GM21423 (cell line): ENCODE measurements around the gene BPIFA3.

Experiments used
- ATAC-seq: cut with Tn5 transposase; IDR thresholded peaks from one replicate; pipeline ENCODE4 v1.9.1; 2021; ENCODE audit warnings: mild to moderate bottlenecking, moderate library complexity; ENCODE audit not compliant: unreplicated experiment

Gene BPIFA3

DNA sequence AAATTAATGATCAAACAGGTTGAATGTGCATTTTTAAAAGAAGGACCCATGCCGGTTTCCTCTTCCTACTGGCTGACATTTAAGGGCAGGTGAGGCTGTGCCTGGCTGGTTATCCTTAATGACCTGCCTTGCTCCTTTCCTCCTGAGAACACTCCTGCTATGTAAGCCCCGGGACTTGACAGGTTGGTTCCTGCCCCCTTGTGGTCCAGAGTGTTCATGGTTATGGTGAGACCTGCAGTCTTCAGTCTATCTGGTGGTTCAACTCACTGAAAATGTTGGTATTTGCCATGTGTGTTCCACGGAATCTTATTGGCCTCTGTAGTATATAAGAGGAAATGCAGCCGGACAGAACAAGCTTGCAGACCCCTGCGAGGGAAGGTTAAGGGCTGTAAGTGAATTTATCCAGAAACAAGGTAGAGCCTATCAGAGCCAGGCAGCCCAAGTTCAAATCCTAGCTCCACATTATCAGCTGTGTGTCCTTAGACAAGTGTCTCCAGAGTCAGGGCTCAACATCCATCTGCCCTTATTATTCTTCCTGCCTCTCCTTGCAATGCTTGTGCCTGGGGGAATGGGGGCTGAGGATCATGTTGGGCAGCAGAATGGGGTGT lies 5.2 kb upstream of the BPIFA3 start:
- no peak for ATAC-seq

DNA sequence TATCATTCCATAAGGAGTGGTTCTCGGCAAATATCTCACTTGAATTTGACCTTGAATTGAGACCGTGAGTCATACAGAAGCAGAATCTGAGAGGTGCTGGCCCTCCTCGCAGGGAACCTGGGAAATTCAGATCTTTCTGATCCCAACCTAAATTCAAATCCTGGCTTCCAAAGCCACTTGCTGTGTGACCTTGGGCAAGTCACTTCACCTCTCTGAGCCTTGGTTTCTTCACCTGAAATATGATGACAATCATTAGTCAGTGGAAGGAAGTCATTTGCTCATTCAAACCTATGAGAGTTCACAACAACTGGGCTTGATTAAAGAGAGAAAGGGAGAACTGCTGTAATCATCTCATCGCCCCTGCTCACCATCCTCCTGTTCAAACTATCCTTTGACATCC lies 7.2 kb downstream of the BPIFA3 start:
- ATAC-seq: no peak

DNA sequence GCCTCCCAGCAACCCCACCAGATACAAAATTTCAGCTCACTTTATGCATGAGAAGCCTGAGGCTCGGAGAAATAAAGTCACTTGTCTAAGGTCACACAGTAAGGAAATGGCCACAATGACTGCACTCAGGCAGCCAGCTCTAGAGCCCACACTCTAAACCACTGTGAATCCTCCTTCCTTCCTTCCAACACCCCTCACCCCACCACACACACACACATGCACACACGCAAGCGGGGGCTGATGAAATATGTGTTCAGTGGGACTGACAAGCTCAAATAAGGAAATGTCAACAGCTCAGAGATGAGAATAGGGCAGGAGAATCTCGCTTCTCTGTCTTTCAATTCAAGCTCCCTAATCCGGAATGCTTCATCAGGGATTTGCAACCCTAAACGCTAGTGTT lies 12.7 kb downstream of the BPIFA3 start:
- ATAC-seq: no peak

DNA sequence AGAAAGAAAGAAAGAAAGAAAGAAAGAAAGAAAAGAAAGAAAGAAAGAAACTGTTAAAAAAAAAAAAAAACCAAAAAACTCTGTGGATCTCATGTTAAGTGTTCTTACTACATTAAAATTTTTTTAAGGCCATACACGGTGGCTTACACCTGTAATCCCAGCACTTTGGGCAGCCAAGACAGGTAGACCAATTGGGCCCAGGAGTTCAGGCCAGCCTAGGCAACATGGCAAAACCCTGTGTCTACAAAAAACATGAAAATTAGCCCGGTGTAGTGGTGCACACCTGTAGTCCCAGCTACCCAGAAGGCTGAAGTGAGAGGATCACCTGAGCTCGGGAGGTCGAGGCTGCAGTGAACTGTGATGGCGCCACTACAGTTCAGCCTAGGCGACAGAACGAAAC lies 14.1 kb downstream of the BPIFA3 start:
- ATAC-seq: no peak

DNA sequence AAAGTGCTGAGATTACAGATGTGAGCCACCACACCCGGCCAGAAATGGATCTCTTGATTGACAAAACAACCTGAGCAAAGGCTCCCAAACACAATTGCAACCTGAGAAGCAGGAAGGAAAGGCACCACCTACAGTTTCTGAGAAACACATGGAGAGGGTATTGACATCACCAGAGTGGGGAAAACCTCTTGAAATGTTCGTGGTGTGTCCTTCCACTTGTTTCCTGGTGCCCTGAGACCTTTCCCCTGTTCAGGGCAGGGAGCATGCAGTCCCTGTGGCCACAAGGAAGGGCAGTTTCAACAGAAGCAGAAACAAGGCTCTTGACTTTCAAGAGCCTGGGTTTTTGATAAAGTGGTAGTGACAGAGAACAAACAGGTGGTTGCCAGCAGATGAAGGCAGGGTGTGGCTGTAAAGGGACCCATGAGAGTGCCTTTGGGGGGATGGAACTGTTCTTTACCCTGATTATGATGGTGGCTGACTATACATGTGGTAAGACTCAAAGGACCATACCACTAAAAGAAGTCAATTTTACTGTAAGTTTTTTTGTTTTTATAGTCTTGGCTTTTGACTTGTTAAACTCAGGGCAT lies 15.4 kb downstream of the BPIFA3 start:
- ATAC-seq: no peak

DNA sequence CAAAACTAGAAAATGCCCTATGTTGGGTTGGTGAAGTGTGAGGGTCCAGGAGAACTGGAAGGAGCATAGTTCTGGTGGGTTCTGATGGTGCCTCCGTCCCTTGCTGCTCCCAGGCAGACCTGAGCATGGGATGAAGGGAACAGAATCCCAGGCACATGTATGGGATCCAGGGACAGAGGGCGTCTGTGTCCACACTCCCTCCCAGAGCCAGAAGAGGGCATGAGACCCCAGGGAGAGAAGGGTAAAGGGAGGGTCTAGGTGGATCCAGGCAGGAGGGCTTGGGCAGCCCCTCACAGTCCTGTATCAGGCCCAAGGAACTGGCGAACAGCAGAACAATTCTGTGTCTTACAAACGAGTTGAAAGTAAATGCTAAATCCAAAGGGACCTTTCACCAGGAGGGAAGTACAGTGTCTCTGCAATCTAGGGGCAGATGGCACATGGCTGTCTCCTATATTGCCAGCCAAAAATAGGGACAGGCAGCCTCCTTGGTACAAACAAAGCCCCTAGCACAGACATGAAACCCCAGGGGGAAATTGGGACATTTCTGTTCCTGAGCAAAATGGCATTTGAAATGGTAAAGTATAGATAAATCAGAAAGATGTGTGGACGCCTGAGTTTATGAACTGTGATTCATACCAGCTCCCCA lies 16.1 kb downstream of the BPIFA3 start:
- ATAC-seq: no peak

DNA sequence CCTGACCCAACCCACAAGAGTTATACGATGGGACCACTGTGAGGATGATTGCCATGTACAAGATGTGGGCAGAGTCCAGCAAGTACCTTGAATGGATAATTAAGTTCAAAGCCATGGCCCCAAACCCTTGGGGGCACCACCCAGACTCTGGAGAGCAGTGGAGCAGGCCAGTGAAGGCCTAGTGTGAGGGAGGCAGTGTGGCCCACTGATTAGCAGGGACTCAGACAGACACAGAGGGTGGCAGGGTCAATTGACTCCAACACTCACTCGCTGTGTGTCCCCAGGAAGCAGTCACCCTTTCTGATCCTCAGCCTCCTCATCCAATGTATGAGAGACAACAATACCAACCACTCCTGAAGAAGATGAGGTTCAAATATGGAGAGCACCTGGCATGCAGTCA lies 16.9 kb downstream of the BPIFA3 start:
- ATAC-seq: no peak

DNA sequence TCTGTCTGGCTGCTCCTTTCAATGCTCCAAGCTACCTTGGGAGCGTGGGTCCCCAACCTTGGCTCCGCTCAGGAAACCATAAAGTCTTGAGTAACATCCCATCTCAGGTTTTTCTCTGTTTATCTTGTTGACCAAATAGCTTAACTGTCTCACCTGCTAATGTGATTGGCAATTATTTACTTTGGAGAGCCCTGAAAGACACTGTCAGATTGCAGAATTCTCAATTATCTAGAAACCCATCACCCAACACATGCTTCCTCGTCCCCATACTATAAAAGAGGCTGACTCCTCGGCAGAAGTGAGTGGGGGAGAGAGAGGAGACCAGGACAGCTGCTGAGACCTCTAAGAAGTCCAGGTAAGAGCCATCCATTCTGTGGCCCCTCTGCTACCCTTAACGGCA lies 18.5 kb downstream of the BPIFA3 start, which contains the start of gene BPIFA1:
Gene BPIFA1, plus strand, starts transcription at position 301 of the 400 bp plus-strand sequence. CDS start 1,716 bp downstream, outside the sequence.
- ATAC-seq: no peak

DNA sequence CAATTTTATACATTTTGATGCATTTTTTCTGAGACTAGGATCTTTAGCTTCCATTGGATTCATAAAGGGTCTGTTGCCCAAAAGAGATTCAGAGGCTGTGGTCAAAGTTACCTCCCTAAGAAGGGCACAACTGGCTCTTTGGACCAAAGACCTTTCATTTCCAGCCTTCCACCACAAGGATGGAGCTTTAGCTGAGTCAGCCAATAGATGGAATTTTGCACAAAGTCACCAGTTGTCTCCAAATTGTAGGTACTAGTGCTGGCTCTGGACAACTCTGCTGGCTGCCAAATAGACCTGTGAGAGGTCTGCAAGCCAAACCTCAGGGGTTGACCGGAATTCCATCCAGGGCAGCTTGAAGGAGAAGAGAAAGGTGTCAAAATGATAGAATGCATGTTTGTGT lies 19.2 kb downstream of the BPIFA3 start:
- no peak for ATAC-seq

DNA sequence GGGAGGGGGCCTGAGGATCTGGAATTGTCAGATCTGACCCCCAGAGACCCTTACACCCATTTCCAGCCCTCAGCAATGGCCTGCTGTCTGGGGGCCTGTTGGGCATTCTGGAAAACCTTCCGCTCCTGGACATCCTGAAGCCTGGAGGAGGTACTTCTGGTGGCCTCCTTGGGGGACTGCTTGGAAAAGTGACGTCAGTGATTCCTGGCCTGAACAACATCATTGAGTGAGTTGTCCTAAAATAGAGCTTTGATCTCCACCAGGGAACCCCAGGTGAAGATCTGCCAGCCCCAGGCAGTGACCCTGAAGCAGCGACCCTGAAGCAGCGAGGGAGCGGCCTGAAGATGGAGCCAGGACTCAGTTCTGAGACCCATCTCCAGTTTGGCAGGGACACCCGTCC lies 20.8 kb downstream of the BPIFA3 start:
- ATAC-seq: no peak

DNA sequence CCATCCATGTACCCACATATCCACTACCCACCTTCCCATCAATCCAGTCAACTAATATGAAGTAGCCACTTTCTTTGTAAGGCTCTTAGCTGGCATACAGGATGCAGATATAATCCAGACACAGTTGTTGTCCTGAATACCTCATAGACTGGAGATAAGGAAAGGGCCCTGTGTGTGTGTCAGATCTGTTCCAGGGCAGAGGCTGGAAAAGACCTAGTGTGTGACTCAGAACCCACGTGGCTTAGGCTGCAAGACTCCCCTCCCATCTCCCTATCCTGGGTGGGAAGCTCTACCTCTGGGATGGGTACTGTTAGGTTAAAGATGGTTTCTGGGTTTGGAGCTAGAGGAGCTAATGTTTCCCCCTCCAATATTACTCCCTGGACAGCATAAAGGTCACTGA lies 22.3 kb downstream of the BPIFA3 start:
- no peak for ATAC-seq

DNA sequence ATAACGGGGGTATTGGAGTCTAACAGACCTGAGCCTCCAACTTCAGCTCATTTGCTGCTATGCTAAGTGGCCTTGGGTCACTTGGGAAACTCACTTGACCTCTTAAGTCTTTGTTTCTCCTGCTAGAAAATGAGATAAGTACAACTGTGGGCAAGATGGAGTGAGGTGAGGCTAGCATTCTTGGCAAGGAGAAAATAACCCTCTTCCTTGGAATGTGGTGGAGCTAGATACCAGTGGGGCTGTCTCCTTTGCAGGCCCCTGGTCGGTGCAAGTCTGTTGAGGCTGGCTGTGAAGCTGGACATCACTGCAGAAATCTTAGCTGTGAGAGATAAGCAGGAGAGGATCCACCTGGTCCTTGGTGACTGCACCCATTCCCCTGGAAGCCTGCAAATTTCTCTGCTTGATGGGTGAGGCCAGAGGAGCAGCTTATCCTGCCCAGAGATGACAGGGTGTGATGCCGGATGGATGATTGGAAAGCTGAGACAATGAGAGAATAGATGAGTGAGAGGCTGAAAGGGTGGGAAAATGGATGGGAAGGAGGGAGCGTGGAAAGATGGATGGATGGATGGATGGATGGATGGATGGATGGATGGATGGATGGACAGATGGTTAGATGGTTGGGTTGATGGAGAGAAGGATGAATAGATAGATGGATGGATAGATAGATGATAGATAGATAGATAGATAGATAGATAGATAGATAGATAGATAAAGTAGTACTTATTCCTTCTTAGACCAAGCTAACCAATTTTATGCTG lies 23.0 kb downstream of the BPIFA3 start:
- ATAC-seq: no peak

DNA sequence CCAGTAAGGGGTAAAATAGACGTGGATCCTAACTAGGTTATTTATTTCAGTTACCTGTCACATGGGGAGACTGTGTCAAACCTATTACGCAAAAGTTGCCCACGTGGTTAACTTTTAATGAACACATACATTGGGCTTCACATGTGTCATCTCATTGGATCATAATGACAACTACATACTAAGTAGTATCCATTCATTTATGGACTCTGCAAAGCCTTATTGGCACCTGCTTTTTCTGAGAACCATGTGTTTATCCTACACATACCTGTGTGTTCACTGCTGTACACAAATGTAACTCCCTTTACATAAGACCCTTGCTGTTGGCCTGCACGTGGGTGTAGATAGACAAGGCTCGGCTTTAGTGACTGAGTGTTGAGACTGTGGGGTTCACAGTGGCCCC lies 23.8 kb downstream of the BPIFA3 start:
- ATAC-seq: no peak

DNA sequence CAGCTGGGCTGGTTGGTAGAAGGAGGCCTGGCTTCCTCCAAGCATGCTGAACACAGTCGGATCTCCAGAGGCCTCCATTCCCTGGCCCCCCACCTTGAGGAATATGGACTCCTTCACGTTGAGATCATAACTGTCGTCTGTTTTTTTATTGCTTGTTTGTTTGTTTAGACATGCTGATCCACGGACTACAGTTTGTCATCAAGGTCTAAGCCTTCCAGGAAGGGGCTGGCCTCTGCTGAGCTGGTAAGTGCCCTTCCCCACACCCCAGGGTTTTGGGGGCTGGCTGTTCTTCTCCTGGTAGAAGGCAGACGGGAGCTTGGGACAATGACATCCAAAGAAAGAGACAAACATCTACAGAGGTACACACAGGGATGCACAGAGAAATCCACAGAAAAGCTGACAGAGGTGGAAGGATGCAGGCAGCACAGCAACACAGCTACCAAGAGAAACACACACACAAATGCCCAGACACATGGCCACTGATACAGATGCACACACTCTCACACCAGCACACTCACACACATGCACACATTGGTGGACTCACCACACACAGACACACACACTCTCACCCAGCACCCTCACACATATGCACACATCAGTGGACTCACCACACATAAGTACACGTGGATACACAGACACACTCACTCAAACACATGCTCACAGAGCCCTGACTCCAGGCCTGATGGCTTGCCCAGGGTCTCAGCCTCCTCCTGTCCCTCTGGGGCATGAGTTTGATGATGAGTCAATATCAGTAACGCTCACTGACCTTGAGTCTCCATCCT lies 25.4 kb downstream of the BPIFA3 start:
- no peak for ATAC-seq

DNA sequence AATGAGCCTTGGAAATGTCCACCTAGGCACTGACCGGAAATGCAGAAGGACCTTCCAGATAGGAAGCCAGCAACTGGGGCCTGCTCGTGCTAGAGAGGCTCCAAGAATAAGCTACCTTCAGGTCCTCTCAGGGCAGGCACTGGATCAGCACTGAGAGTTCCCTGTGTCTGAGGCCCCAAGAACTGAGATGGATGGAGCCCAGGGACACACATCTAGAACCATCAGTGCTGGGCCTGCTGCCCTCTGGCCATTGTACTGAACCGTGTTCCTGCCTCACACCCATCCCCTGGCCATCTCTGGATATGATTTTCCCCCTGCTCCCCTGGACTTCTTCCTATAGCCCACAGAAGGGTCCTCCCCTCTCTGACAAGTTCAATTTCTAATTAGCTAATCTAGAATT lies 28.9 kb downstream of the BPIFA3 start:
- no peak for ATAC-seq

DNA sequence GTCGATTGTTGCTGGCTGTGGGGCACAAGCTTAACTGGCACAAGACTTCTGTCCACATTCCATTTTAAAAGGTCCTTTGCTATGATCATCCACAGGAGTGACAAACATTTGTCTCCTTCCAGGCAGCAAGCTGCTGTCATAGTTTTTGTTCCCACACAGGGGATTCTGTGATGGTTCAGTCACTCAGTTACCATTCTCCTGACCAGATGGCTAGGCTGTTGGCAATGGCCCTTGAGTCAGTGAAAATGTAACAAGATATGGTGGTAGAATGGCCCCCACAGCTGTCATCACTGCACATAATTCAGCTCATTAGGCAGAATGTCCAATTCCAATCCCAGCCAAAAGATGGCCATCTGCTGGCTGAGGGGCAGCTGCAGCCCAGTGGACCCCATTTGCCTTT lies 32.3 kb downstream of the BPIFA3 start:
- no peak for ATAC-seq

DNA sequence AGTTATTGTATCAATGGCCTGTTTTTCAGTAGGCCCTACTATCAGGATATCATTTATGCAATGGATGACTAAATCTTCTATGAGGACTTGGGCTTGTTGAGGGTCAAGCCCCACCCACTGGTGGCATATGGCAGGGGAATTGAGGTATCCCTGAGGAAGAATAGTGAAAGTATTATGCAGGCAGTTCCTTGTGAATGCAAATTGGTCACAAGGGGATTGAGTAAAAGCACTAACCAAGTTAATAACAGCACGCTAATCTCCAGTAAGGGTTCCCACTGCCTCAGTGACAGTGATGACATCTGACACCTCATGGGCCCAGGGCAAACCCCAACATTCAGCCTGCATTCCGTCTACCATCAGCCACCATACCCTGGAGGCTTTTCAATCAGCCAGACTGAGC lies 33.5 kb downstream of the BPIFA3 start:
- no peak for ATAC-seq

DNA sequence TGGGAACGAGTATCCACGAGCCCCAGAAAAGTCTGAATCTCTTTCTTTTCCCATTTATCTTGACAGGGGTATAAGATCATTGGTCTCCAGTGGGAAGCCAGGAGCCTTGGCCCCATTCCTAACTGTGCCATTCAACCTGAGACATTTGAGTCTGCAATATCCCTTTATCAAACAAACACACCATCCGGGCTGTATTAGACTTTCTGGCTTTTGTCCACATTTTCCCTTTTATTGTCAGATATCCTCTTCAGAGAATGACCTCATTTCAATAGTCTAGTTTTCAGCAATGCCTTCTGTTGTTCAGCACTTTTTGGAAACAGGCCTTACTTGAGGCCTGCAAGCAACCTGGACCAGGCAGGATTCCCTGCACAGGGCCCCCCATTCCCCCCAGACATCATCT lies 34.3 kb downstream of the BPIFA3 start:
- no peak for ATAC-seq

DNA sequence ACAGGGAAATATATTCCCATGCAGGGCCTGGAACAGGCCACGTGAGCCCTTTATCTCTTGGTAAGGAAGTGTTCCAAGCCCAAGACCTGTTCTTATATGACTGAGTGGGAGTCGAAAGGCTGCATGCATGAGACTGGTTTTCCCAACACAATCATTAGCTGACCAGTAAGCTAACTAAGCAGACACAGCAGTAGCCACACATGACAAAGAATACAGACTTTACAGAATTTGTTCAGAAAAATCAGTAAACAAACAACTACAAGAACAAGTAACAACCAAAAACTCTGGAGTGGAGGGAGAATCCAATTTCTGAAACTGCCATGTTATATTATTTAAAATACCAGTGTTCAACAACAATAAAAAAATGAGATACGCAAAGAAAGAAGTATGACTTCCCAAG lies 35.3 kb downstream of the BPIFA3 start:
- no peak for ATAC-seq

DNA sequence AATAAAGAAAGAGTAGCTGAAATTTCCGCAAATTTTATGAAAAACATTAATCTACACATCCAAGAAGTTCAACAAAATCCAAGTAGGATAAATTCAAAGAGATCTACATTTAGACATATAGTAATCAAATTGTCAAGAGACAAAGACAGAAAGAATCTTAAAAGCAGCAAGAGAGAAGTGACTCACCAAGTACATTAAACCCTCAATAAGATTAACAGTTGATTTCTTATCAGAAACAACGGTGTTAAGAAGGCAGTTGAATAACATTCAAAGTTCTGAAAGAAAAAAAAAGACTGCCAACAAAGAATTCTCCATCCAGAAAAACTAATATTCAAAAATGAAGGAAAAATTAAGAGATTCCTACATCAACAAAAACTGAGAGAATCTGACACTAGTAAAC lies 37.9 kb downstream of the BPIFA3 start:
- no peak for ATAC-seq

DNA sequence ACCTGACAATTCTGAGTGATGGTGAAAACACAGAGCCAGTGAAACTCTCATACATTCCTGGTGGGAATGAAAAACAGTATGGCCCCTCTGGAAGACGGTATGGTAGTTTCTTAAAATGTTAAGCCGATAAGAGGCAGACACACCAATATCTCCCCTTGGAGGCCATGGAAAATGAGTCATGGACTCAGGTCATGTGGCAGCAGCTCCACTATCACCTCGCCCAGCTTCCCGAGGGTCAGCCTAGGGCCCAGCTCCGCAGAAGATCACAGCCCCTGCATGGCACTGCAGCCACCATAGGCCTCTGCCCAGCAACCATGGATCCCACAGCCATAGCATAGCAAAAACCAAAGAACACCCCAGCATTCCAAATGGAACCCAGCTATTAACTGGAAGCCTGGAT lies 40.1 kb downstream of the BPIFA3 start:
- ATAC-seq: no peak
